ENCODE measurements around the gene SNAPC4. TPM values are rescaled to one million over a fixed set of nuclear protein-coding genes. Genes with fewer than 3 reads are reported as not detected.

Gene SNAPC4
- 1 to 10 TPM; 3.1 to 7.8 (median 4.5) TPM for total RNA-seq
- 1 to 10 TPM; 4.0 to 4.3 TPM for polyA plus RNA-seq
- long read RNA-seq, donor 1, partial matches to known transcripts = 9 of 14 reads
- long read RNA-seq, donor 1, other reads (novel, unspliced or antisense) = 5 of 14 reads
- long read RNA-seq, donor 2, partial matches to known transcripts = 3 of 5 reads
- long read RNA-seq, donor 2, other reads (novel, unspliced or antisense) = 1 of 5 reads
- long read RNA-seq, donor 3, partial matches to known transcripts = 7 of 8 reads
- long read RNA-seq, donor 3, other reads (novel, unspliced or antisense) = 1 of 8 reads

GRCh38 chr9:136400038-136400834 is at the start of gene SNAPC4:
TSS of gene SNAPC4 (minus strand) at chr9:136400170. CDS start at chr9:136398428, 1,742 bp downstream.
- TF ChIP-seq POLR2A (IDR thresholded peaks at IDR 0.05) = peak in 1 of 2 donors; percentile 70
- peak; percentile 78 to 99 (median 98) for TF ChIP-seq CTCF (IDR thresholded peaks at IDR 0.05)
- DNase-seq = peak; percentile 87 to 95 (median 88)
- peaks cover 0 to 62% (median 48%) of the 10 kb centered on the region in 9 donors for H3K36me3 ChIP-seq

GRCh38 chr9:136448655-136449054 is 48.7 kb upstream of the SNAPC4 start:
- Histone ChIP-seq H3K4me1 (peaks cover 0 to 4% (median 0%) of the 10 kb centered on the region in 12 donors), H3K36me3 (peaks cover 8 to 96% (median 92%) of the 10 kb centered on the region in 9 donors), H3K27ac (no peak overlapping the region), H3K4me3 (no peak overlapping the region), H3K9me3 (no peaks in the 10 kb centered on the region), H3K27me3 (no peaks in the 10 kb centered on the region)
- 89 to 93% (median 90%) methylated on average over 3 of the region's 3 CpGs for WGBS, 4 donors
- DNase-seq (no peak), ATAC-seq (no peak)
- no peak for TF ChIP-seq CTCF (IDR thresholded peaks at IDR 0.05)
- no peak for TF ChIP-seq POLR2A (IDR thresholded peaks at IDR 0.05)
- intact Hi-C loops (cut with DNase I) = no loop called here

More at GRCh38 chr9:136400038-136400834, at the start of gene SNAPC4:
- Histone ChIP-seq H3K27me3 (no peaks in the 10 kb centered on the region), H3K4me3 (peak within 1 kb of the TSS; percentile 80 to 100 (median 94)), H3K27ac (peak within 1 kb of the TSS in 9 of 12 donors; percentile 2 to 75 (median 63)), H3K4me1 (peaks cover 0 to 37% (median 17%) of the 10 kb centered on the region in 12 donors), H3K9me3 (no peaks in the 10 kb centered on the region)
- intact Hi-C loops (cut with DNase I) = loop anchor here in 7 of 10 donors (1.0 to 10.0 kb wide), 7 partner anchors 35 to 88 kb away; partner anchors contain the start of gene INPP5E (in 1 of the 7)
- peak; percentile 75 to 94 (median 92) for ATAC-seq
- WGBS, 4 donors = 6 to 14% (median 9%) methylated on average over 23 to 71 of the region's 71 CpGs

- H3K4me1 ChIP-seq = peaks cover 0 to 4% (median 0%) of the 10 kb centered on the region in 12 donors
- H3K9me3 ChIP-seq = no peaks in the 10 kb centered on the region
- ATAC-seq (no peak), DNase-seq (no peak)
- TF ChIP-seq CTCF (IDR thresholded peaks at IDR 0.05) = no peak
- no peak for TF ChIP-seq POLR2A (IDR thresholded peaks at IDR 0.05)
- 92 to 96% (median 94%) methylated on average over 24 to 27 of the region's 27 CpGs for WGBS, 4 donors
- no peak overlapping the region for H3K4me3 ChIP-seq
- peaks cover 8 to 99% (median 95%) of the 10 kb centered on the region in 9 donors for H3K36me3 ChIP-seq
- no peaks in the 10 kb centered on the region for H3K27me3 ChIP-seq
- intact Hi-C loops (cut with DNase I) = no loop called here
- H3K27ac ChIP-seq = no peak overlapping the region
Observed at GRCh38 chr9:136447173-136447778, 47.3 kb upstream of the SNAPC4 start.

All from heart left ventricle (tissue), 16 donors.